K562 (cell line): Measurements from ENCODE around the gene CLDN7. TPM values are rescaled to one million over a fixed set of nuclear protein-coding genes. Genes with fewer than 3 reads are reported as not detected.
A peak's percentile ranks its signal among the peaks of the same experiment; 100 is the strongest.

ENCODE experiments used
- ELF1 ChIP-seq: fragments of 200-800 bp; sonication (Bioruptor generic); IDR thresholded peaks from 2 replicates; pipeline ENCODE4 v1.6.1; 2016; ENCODE audit warnings: missing genetic modification characterization, missing compliant biosample characterization
- HEY1 ChIP-seq: fragments of 250-450 bp; sonication (Bioruptor Pico); IDR thresholded peaks from 2 replicates; pipeline ENCODE4 v1.5.0; 2020; ENCODE audit warnings: mild to moderate bottlenecking, moderate library complexity, borderline replicate concordance
- HNRNPK ChIP-seq: fragments of 200-400 bp; formaldehyde crosslinking; IDR thresholded peaks from one replicate; pipeline ENCODE4 v1.6.1; 2018; ENCODE audit warnings: mild to moderate bottlenecking, low read depth, low read length; ENCODE audit not compliant: poor library complexity, severe bottlenecking
- IFI16 ChIP-seq: fragments of 250-450 bp; sonication (Bioruptor Pico); IDR thresholded peaks from 2 replicates; pipeline ENCODE4 v2.1.2; 2022; ENCODE audit warnings: mild to moderate bottlenecking, inconsistent platforms
- MCM2 ChIP-seq: fragments of 450-650 bp; IDR thresholded peaks from 2 replicates; pipeline ENCODE4 v1.6.1; 2017; ENCODE audit warnings: low read depth, mild to moderate bottlenecking
- NCOA4 ChIP-seq: fragments of 450-650 bp; IDR thresholded peaks from 2 replicates; pipeline ENCODE4 v1.6.1; 2018; ENCODE audit warnings: mild to moderate bottlenecking; ENCODE audit not compliant: partially characterized antibody
- POLR2G ChIP-seq: fragments of 200-400 bp; formaldehyde crosslinking; IDR thresholded peaks from 2 replicates; pipeline ENCODE4 v1.6.1; 2017; ENCODE audit warnings: low read depth, mild to moderate bottlenecking, antibody characterized with exemption, low read length, moderate library complexity
- PURB ChIP-seq: sonication (generic); formaldehyde crosslinking; IDR thresholded peaks from 2 replicates; pipeline ENCODE4 v1.9.0; 2021; ENCODE audit warnings: low read depth, mild to moderate bottlenecking, missing genetic modification reagents
- RBFOX2 ChIP-seq: fragments of 200-400 bp; formaldehyde crosslinking; IDR thresholded peaks from 2 replicates; pipeline ENCODE4 v1.6.1; 2017; ENCODE audit warnings: low read depth, mild to moderate bottlenecking, low read length, moderate library complexity
- RBM14 ChIP-seq: fragments of 200-400 bp; formaldehyde crosslinking; IDR thresholded peaks from 2 replicates; pipeline ENCODE4 v1.6.1; 2018; ENCODE audit warnings: low read depth, mild to moderate bottlenecking, low read length, moderate library complexity, borderline replicate concordance; ENCODE audit not compliant: insufficient read depth
- RBM34 ChIP-seq: fragments of 200-400 bp; formaldehyde crosslinking; IDR thresholded peaks from 2 replicates; pipeline ENCODE4 v1.6.1; 2018; ENCODE audit warnings: low read length, borderline replicate concordance; ENCODE audit not compliant: insufficient read depth
- SIN3B ChIP-seq: fragments of 450-650 bp; IDR thresholded peaks from 2 replicates; pipeline ENCODE4 v1.6.1; 2017; ENCODE audit warnings: low read depth, mild to moderate bottlenecking, moderate library complexity
- SUPT5H ChIP-seq: fragments of 450-650 bp; IDR thresholded peaks from 2 replicates; pipeline ENCODE4 v1.6.1; 2016
- THRAP3 ChIP-seq: fragments of 450-650 bp; IDR thresholded peaks from 2 replicates; pipeline ENCODE4 v1.6.1; 2016; ENCODE audit warnings: mild to moderate bottlenecking, inconsistent platforms, borderline replicate concordance
- U2AF2 ChIP-seq: fragments of 200-400 bp; formaldehyde crosslinking; optimal IDR thresholded peaks from 2 replicates; pipeline ENCODE3; 2017; ENCODE audit warnings: low read depth, mild to moderate bottlenecking, low read length
- ZBTB33 ChIP-seq: sonication (generic); formaldehyde crosslinking; IDR thresholded peaks from 2 replicates; pipeline ENCODE4 v1.8.1; 2023; ENCODE audit warnings: mild to moderate bottlenecking, missing genetic modification reagents
- ZFX ChIP-seq: sonication (generic); formaldehyde crosslinking; IDR thresholded peaks from 2 replicates; pipeline ENCODE4 v1.8.0; 2022; ENCODE audit warnings: mild to moderate bottlenecking, missing genetic modification reagents, moderate library complexity
- ZNF175 ChIP-seq: fragments of 200-800 bp; sonication (Bioruptor generic); IDR thresholded peaks from 2 replicates; pipeline ENCODE4 v1.6.1; 2016; ENCODE audit warnings: low read depth, mild to moderate bottlenecking, missing genetic modification characterization, missing compliant biosample characterization
- polyA plus RNA-seq, 8 experiments: library from polyadenylated mRNA; depleted of rRNA in 4 of 8; stranded (reverse) in 5 of 8; unstranded in 3 of 8; fragments of >200 nt; fragmentation: Nextera tagmentation in 2 of 8; fragmentation: Illumina TruSeq in 1 of 8; extraction: Ambion mirVana in 2 of 8; extraction: Trizol in 1 of 8; gene quantifications; 2 replicates each; pipeline versions ENCODE4 v1.2.1 to v1.2.3, GENCODE V29; 2011 to 2014; ENCODE audit warnings: inconsistent platforms in 1 of 8, missing spikeins in 1 of 8
- total RNA-seq, 7 experiments: library from RNA; depleted of rRNA in 6 of 7; stranded (reverse); fragments of >200 nt in 6 of 7; fragmentation: Illumina TruSeq in 2 of 7; extraction: Trizol in 2 of 7; gene quantifications; 2 replicates each; pipeline versions ENCODE4 v1.2.1 to v1.2.3, GENCODE V29; 2011 to 2021; ENCODE audit warnings: low replicate concordance in 1 of 7

The CLDN7 gene
- total and polyA plus RNA-seq, 9 of the 15 experiments (the other 6 are each of a cell fraction or from before 2014, with no cell fraction given) = 2.2 to 14.5 (median 7.6) TPM

DNA sequence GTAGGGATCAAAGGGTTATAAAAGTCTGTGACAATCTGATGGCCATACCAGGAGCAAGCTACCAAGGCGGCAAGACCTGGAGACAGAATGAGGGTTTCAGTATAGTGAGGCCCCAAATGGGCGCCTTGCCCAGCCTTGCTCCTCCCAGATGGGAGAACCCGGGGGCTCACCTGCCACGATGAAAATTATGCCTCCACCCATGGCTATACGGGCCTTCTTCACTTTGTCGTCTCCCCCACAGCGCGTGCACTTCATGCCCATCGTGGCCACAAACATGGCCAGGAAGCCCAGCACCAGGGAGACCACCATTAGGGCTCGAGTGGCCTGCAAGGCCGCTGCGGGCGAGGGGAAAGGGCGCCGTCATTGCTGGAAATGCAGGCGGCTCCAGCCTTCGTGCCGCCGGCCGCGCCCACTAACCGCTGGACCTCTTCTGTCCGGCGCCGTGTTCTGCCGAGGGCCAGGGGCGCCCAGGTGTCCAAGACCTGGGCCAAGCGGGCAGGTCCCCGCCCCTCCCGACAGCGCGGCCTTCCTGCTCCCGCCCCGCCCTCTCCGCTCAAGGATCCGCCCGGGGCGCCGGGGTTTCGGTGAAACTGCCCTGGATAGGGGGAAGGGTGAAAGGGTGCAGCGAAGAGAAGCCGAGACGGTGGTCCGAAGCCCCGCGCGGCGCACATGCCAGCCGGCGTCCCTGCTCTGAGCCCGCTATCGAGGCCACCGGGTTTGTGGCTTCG, 1.5 kb downstream of the CLDN7 start (continued):
- peak; percentile 63 for TF ChIP-seq ZBTB33
- no peak for TF ChIP-seq ZNF175 (CRISPR knock-in tag)
- TF ChIP-seq HNRNPK = no peak
- no peak for TF ChIP-seq ELF1
- peak; percentile 34 for TF ChIP-seq POLR2G
- TF ChIP-seq SIN3B = no peak
- 0 out of 2 replicates have a peak, but pooled peaks have one; percentile 35 for TF ChIP-seq SUPT5H
- TF ChIP-seq NCOA4 = no peak
- TF ChIP-seq ZFX (CRISPR knock-in tag) = no peak
- no peak for TF ChIP-seq PURB (CRISPR knock-in tag)
- TF ChIP-seq IFI16 = no peak
- TF ChIP-seq MCM2 = no peak
- TF ChIP-seq U2AF2 = no peak
- TF ChIP-seq HEY1 = no peak
- TF ChIP-seq RBM34 = no peak
- TF ChIP-seq RBM14 = no peak
- TF ChIP-seq THRAP3 = no peak
- TF ChIP-seq RBFOX2 = peak; percentile 62
